Measurements from ENCODE around the gene AP4S1.
"Not testable (repeated sequence)": the region's sequence is repeated elsewhere in the genome, so short reads cannot be mapped to it uniquely, and the experiment has no call there.

AP4S1 gene

GRCh38 chr14:31042300-31042699 lies 16.9 kb downstream of the AP4S1 start:
- H3K9me3 ChIP-seq (ENCODE audit: control insufficient read depth in 1 of 2, low read length in 2 of 2), result no peaks in the 10 kb centered on the region
- H3K4me3 ChIP-seq (ENCODE audit: low read depth in 1 of 2, low read length in 2 of 2), result no peak overlapping the region
- H3K27me3 ChIP-seq (ENCODE audit: control insufficient read depth in 1 of 2, insufficient read depth in 2 of 2, low read length in 2 of 2), result no peaks in the 10 kb centered on the region
- H3K36me3 ChIP-seq (ENCODE audit: control insufficient read depth in 1 of 2, insufficient read depth in 2 of 2, low read length in 2 of 2), result no peaks in the 10 kb centered on the region
- no peaks in the 10 kb centered on the region for H3K4me1 ChIP-seq (ENCODE audit: control insufficient read depth in 1 of 2, insufficient read depth in 2 of 2, low read length in 2 of 2)
- H3K9ac ChIP-seq (ENCODE audit: low read depth in 1 of 2, low read length in 2 of 2), result no peak overlapping the region
- H3K27ac ChIP-seq (ENCODE audit: low read depth, low read length), result no peak overlapping the region

GRCh38 chr14:31042893-31043292 lies 17.4 kb downstream of the AP4S1 start:
- H3K9me3 ChIP-seq (ENCODE audit: control insufficient read depth in 1 of 2, low read length in 2 of 2); H3K4me3 ChIP-seq (ENCODE audit: low read depth in 1 of 2, low read length in 2 of 2); H3K9ac ChIP-seq (ENCODE audit: low read depth in 1 of 2, low read length in 2 of 2); H3K27me3 ChIP-seq (ENCODE audit: control insufficient read depth in 1 of 2, insufficient read depth in 2 of 2, low read length in 2 of 2); H3K36me3 ChIP-seq (ENCODE audit: control insufficient read depth in 1 of 2, insufficient read depth in 2 of 2, low read length in 2 of 2); H3K4me1 ChIP-seq (ENCODE audit: control insufficient read depth in 1 of 2, insufficient read depth in 2 of 2, low read length in 2 of 2); H3K27ac ChIP-seq (ENCODE audit: low read depth, low read length): not testable (repeated sequence)

DNA sequence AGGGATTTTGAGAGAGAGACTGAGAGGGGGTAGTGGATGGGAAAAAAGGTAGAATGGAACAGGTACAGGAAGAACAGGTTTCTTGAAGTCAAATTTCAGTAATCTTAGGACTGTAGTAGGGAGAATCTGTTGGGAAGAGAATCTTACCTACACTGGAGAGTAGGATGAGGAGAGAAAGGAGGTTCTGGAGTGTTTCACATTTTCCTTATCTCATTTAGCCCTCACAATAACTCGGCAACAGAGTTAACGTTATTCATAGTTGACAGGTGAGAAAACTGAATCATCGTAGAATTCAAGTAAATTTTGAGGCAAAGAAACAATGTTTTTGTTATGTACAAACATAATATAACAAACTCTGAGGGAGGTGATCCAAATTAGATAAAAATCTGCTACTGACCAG lies 17.9 kb downstream of the AP4S1 start:
- H3K36me3 ChIP-seq (ENCODE audit: control insufficient read depth in 1 of 2, insufficient read depth in 2 of 2, low read length in 2 of 2), result no peaks in the 10 kb centered on the region
- no peak overlapping the region for H3K27ac ChIP-seq (ENCODE audit: low read depth, low read length)
- no peak overlapping the region for H3K4me3 ChIP-seq (ENCODE audit: low read depth in 1 of 2, low read length in 2 of 2)
- no peaks in the 10 kb centered on the region for H3K4me1 ChIP-seq (ENCODE audit: control insufficient read depth in 1 of 2, insufficient read depth in 2 of 2, low read length in 2 of 2)
- no peaks in the 10 kb centered on the region for H3K27me3 ChIP-seq (ENCODE audit: control insufficient read depth in 1 of 2, insufficient read depth in 2 of 2, low read length in 2 of 2)
- no peaks in the 10 kb centered on the region for H3K9me3 ChIP-seq (ENCODE audit: control insufficient read depth in 1 of 2, low read length in 2 of 2)
- H3K9ac ChIP-seq (ENCODE audit: low read depth in 1 of 2, low read length in 2 of 2), result no peak overlapping the region

- Histone ChIP-seq H3K4me3 (ENCODE audit: low read depth in 1 of 2, low read length in 2 of 2) (no peak overlapping the region), H3K27me3 (ENCODE audit: control insufficient read depth in 1 of 2, insufficient read depth in 2 of 2, low read length in 2 of 2) (no peaks in the 10 kb centered on the region), H3K27ac (ENCODE audit: low read depth, low read length) (no peak overlapping the region), H3K9ac (ENCODE audit: low read depth in 1 of 2, low read length in 2 of 2) (no peak overlapping the region), H3K4me1 (ENCODE audit: control insufficient read depth in 1 of 2, insufficient read depth in 2 of 2, low read length in 2 of 2) (no peaks in the 10 kb centered on the region), H3K36me3 (ENCODE audit: control insufficient read depth in 1 of 2, insufficient read depth in 2 of 2, low read length in 2 of 2) (no peaks in the 10 kb centered on the region), H3K9me3 (ENCODE audit: control insufficient read depth in 1 of 2, low read length in 2 of 2) (no peaks in the 10 kb centered on the region)
Observed at GRCh38 chr14:31045501-31046080, 20.1 kb downstream of the AP4S1 start.

DNA sequence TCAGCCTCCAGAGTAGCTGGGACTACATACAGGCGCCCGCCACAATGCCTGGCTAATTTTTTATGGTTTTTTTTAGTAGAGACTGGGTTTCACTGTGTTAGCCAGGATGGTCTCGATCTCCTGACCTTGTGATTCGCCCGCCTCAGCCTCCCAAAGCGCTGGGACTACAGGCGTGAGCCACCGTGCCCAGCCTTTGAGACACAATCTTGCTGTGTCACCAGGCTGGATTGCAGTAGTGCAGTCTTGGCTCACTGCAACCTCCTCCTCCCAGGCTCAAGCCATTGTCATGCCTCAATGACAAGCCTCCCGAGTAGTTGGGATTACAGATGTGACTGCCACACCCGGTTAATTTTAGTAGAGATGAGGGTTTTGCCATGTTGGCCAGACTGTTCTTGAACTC lies 22.1 kb downstream of the AP4S1 start:
- no peak overlapping the region for H3K27ac ChIP-seq (ENCODE audit: low read depth, low read length)
- no peaks in the 10 kb centered on the region for H3K4me1 ChIP-seq (ENCODE audit: control insufficient read depth in 1 of 2, insufficient read depth in 2 of 2, low read length in 2 of 2)
- H3K4me3 ChIP-seq (ENCODE audit: low read depth in 1 of 2, low read length in 2 of 2), result no peak overlapping the region
- no peak overlapping the region for H3K9ac ChIP-seq (ENCODE audit: low read depth in 1 of 2, low read length in 2 of 2)
- H3K9me3 ChIP-seq (ENCODE audit: control insufficient read depth in 1 of 2, low read length in 2 of 2), result no peaks in the 10 kb centered on the region
- no peaks in the 10 kb centered on the region for H3K27me3 ChIP-seq (ENCODE audit: control insufficient read depth in 1 of 2, insufficient read depth in 2 of 2, low read length in 2 of 2)
- no peaks in the 10 kb centered on the region for H3K36me3 ChIP-seq (ENCODE audit: control insufficient read depth in 1 of 2, insufficient read depth in 2 of 2, low read length in 2 of 2)

GRCh38 chr14:31051023-31051422 lies 25.6 kb downstream of the AP4S1 start:
- no peak overlapping the region for H3K9ac ChIP-seq (ENCODE audit: low read depth in 1 of 2, low read length in 2 of 2)
- H3K36me3 ChIP-seq (ENCODE audit: control insufficient read depth in 1 of 2, insufficient read depth in 2 of 2, low read length in 2 of 2), result no peaks in the 10 kb centered on the region
- H3K4me1 ChIP-seq (ENCODE audit: control insufficient read depth in 1 of 2, insufficient read depth in 2 of 2, low read length in 2 of 2), result peaks cover 0 to 5% of the 10 kb centered on the region in 2 donors

GRCh38 chr14:31051511-31051910 lies 26.1 kb downstream of the AP4S1 start:
- Histone ChIP-seq H3K9me3 (ENCODE audit: control insufficient read depth in 1 of 2, low read length in 2 of 2) (no peaks in the 10 kb centered on the region), H3K27me3 (ENCODE audit: control insufficient read depth in 1 of 2, insufficient read depth in 2 of 2, low read length in 2 of 2) (no peaks in the 10 kb centered on the region), H3K27ac (ENCODE audit: low read depth, low read length) (no peak overlapping the region), H3K4me3 (ENCODE audit: low read depth in 1 of 2, low read length in 2 of 2) (no peak overlapping the region), H3K36me3 (ENCODE audit: control insufficient read depth in 1 of 2, insufficient read depth in 2 of 2, low read length in 2 of 2) (no peaks in the 10 kb centered on the region), H3K9ac (ENCODE audit: low read depth in 1 of 2, low read length in 2 of 2) (no peak overlapping the region), H3K4me1 (ENCODE audit: control insufficient read depth in 1 of 2, insufficient read depth in 2 of 2, low read length in 2 of 2) (peaks cover 0 to 5% of the 10 kb centered on the region in 2 donors)

More at GRCh38 chr14:31051023-31051422, 25.6 kb downstream of the AP4S1 start:
- Histone ChIP-seq H3K4me3 (ENCODE audit: low read depth in 1 of 2, low read length in 2 of 2) (no peak overlapping the region), H3K27ac (ENCODE audit: low read depth, low read length) (no peak overlapping the region), H3K9me3 (ENCODE audit: control insufficient read depth in 1 of 2, low read length in 2 of 2) (no peaks in the 10 kb centered on the region), H3K27me3 (ENCODE audit: control insufficient read depth in 1 of 2, insufficient read depth in 2 of 2, low read length in 2 of 2) (no peaks in the 10 kb centered on the region)

DNA sequence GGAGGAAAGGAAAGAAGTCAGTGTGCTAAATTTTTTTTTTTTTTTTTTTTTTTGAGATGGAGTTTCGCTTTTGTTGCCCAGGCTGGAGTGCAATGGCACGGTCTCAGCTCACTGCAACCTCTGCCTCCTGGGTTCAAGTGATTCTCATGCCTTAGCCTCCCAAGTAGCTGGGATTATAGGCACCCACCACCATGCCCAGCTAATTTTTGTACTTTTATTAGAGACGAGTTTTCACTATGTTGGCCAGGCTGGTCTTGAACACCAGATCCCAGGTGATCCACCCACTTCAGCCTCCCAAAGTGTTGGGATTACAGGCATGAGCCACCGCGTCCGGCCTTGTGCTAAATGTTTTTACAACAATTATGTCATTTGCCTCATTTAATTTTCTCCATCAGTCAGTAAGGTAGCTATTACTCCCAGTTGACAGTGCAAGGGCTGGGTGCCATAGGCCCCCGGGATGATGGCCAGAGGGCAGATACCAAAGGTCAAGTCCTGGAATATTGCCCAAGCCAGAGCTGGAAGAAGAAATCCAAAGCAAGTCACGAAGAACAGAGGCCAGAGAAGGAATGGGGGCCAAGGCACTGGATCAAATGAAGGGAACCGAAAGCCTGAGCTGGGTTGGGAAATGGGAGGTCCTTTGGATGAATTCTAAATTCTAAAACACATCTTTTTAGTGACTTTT lies 27.6 kb downstream of the AP4S1 start:
- not testable (repeated sequence) for H3K36me3 ChIP-seq (ENCODE audit: control insufficient read depth in 1 of 2, insufficient read depth in 2 of 2, low read length in 2 of 2); H3K27me3 ChIP-seq (ENCODE audit: control insufficient read depth in 1 of 2, insufficient read depth in 2 of 2, low read length in 2 of 2); H3K9me3 ChIP-seq (ENCODE audit: control insufficient read depth in 1 of 2, low read length in 2 of 2); H3K27ac ChIP-seq (ENCODE audit: low read depth, low read length); H3K9ac ChIP-seq (ENCODE audit: low read depth in 1 of 2, low read length in 2 of 2); H3K4me1 ChIP-seq (ENCODE audit: control insufficient read depth in 1 of 2, insufficient read depth in 2 of 2, low read length in 2 of 2); H3K4me3 ChIP-seq (ENCODE audit: low read depth in 1 of 2, low read length in 2 of 2)

GRCh38 chr14:31057035-31057434 lies 31.6 kb downstream of the AP4S1 start:
- no peaks in the 10 kb centered on the region for H3K9me3 ChIP-seq (ENCODE audit: control insufficient read depth in 1 of 2, low read length in 2 of 2)
- no peak overlapping the region for H3K9ac ChIP-seq (ENCODE audit: low read depth in 1 of 2, low read length in 2 of 2)
- no peaks in the 10 kb centered on the region for H3K27me3 ChIP-seq (ENCODE audit: control insufficient read depth in 1 of 2, insufficient read depth in 2 of 2, low read length in 2 of 2)
- H3K36me3 ChIP-seq (ENCODE audit: control insufficient read depth in 1 of 2, insufficient read depth in 2 of 2, low read length in 2 of 2), result no peaks in the 10 kb centered on the region
- H3K4me1 ChIP-seq (ENCODE audit: control insufficient read depth in 1 of 2, insufficient read depth in 2 of 2, low read length in 2 of 2), result peaks cover 4 to 14% of the 10 kb centered on the region in 2 donors
- H3K27ac ChIP-seq (ENCODE audit: low read depth, low read length), result no peak overlapping the region
- H3K4me3 ChIP-seq (ENCODE audit: low read depth in 1 of 2, low read length in 2 of 2), result no peak overlapping the region

DNA sequence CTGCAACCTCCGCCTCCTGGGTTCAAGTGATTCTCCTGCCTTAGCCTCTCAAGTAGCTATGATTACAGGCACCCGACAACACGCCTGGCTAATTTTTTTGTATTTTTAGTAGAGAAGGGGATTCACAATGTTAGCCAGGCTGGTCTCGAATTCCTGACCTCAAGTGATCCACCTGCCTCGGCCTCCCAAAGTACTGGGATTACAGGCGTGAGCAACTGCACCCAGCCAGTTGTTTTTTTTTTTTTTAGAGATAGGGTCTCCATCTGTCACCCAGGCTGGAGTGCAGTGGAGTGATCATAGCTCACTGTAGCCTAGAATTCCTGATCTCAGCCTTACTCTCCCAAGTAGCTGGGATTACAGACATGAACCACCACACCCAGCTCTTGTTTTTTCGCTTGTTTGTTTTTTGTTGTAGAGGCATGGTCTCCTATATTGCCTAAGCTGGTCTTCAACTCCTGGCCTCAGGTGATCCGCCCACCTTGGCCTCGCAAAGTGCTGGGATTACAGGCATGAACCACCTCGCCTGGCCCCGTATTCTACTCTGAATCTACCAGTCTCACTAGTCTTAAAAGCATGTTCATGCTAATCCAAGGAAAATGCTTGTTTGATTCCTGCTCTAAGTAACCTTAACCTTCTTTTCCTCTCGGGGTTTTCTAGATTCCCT lies 32.4 kb downstream of the AP4S1 start:
- Histone ChIP-seq H3K4me1 (ENCODE audit: control insufficient read depth in 1 of 2, insufficient read depth in 2 of 2, low read length in 2 of 2) (peaks cover 4 to 14% of the 10 kb centered on the region in 2 donors), H3K9ac (ENCODE audit: low read depth in 1 of 2, low read length in 2 of 2) (no peak overlapping the region), H3K27ac (ENCODE audit: low read depth, low read length) (no peak overlapping the region), H3K36me3 (ENCODE audit: control insufficient read depth in 1 of 2, insufficient read depth in 2 of 2, low read length in 2 of 2) (no peaks in the 10 kb centered on the region), H3K9me3 (ENCODE audit: control insufficient read depth in 1 of 2, low read length in 2 of 2) (no peaks in the 10 kb centered on the region), H3K27me3 (ENCODE audit: control insufficient read depth in 1 of 2, insufficient read depth in 2 of 2, low read length in 2 of 2) (no peaks in the 10 kb centered on the region), H3K4me3 (ENCODE audit: low read depth in 1 of 2, low read length in 2 of 2) (no peak overlapping the region)

Data from duodenal mucosa (tissue), 2 donors.